ENCODE results near the gene HABP2.

Gene HABP2

GRCh38 chr10:113528876-113529275 is 24.0 kb upstream of the HABP2 start:
- DNase-seq (ENCODE audit: insufficient read length) (no peak), FAIRE-seq (no peak)
- TF ChIP-seq TAF1 (IDR thresholded peaks at IDR 0.05; ENCODE audit: borderline replicate concordance, low read depth, low read length) (no peak), POLR2A (IDR thresholded peaks at IDR 0.05; ENCODE audit: low read depth, low read length) (no peak), POLR2AphosphoS5 (IDR thresholded peaks at IDR 0.05; ENCODE audit: low read depth, low read length) (no peak)

- DNase-seq (ENCODE audit: insufficient read length): no peak
- FAIRE-seq: no peak
Observed at GRCh38 chr10:113529575-113529974, 23.3 kb upstream of the HABP2 start.

GRCh38 chr10:113530476-113530875 is 22.4 kb upstream of the HABP2 start:
- no peak for DNase-seq (ENCODE audit: insufficient read length)
- no peak for FAIRE-seq
- TF ChIP-seq POLR2A (IDR thresholded peaks at IDR 0.05; ENCODE audit: low read depth, low read length): no peak

More at GRCh38 chr10:113529575-113529974, 23.3 kb upstream of the HABP2 start:
- TF ChIP-seq POLR2A (IDR thresholded peaks at IDR 0.05; ENCODE audit: low read depth, low read length) (no peak), TAF1 (IDR thresholded peaks at IDR 0.05; ENCODE audit: borderline replicate concordance, low read depth, low read length) (no peak), POLR2AphosphoS5 (IDR thresholded peaks at IDR 0.05; ENCODE audit: low read depth, low read length) (no peak)

DNA sequence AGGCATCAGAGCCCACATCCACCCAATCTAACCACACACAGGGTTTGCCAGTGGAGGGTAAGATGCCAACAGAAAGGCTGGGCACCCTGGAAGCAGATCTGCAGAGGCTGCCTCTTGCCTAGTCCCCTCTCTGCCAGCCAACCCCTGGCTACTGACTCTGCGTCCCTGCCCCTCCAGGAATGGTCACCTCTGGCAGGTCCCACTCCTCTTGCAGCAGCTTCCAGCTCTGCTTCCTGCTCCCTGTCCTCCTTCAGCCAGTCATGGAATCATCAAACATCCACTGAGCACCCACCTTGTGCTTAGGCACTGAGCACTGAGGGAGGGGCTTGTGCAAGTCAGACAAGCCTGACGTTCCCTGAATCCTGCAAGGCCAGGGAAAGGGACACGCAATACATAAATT is 20.1 kb upstream of the HABP2 start:
- TF ChIP-seq TAF1 (IDR thresholded peaks at IDR 0.05; ENCODE audit: borderline replicate concordance, low read depth, low read length) (no peak), POLR2A (IDR thresholded peaks at IDR 0.05; ENCODE audit: low read depth, low read length) (no peak), POLR2AphosphoS5 (IDR thresholded peaks at IDR 0.05; ENCODE audit: low read depth, low read length) (no peak)
- FAIRE-seq (no peak), DNase-seq (ENCODE audit: insufficient read length) (no peak)

DNA sequence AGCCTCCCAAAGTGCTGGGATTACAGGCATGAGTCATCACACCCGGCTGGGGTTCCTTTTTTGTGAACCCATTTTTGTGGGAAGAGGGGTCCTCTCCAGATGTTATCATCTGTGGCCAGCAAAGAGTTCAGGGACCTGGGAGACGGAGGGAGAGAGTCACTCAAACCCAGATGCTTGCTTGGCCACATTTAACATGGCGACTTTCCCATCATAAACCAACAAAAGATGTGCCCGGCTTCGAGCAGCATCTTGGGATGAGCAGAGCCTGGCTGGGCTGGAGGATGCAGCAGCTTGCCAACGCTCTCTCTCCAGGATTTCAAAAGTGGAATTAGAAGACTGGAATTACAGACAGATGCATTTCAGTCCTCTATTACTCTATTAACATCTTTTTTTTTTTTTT is 19.1 kb upstream of the HABP2 start:
- TF ChIP-seq POLR2A (IDR thresholded peaks at IDR 0.05; ENCODE audit: low read depth, low read length) (no peak), TAF1 (IDR thresholded peaks at IDR 0.05; ENCODE audit: borderline replicate concordance, low read depth, low read length) (no peak), POLR2AphosphoS5 (IDR thresholded peaks at IDR 0.05; ENCODE audit: low read depth, low read length) (no peak)
- DNase-seq (ENCODE audit: insufficient read length): no peak
- no peak for FAIRE-seq

DNA sequence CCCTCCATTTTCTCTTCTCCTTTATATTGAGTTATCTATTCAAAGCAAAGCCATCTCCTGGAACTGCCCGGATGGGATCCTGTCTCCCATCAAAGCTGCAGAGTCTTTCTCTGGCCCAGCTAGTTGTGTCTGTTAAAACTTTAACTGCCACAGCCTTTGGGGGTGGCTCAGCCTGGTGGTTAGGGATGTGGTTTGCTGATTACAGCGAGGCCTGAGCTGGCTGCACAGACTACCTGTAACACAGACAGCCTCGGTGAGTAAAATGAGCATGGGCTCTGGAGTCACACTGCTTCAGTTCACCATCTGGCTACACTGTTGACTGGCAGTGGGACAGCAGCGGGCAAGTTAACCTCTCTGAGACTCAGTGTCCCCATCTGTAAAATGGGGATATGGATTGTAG is 18.4 kb upstream of the HABP2 start:
- TF ChIP-seq TAF1 (IDR thresholded peaks at IDR 0.05; ENCODE audit: borderline replicate concordance, low read depth, low read length) (no peak), POLR2A (IDR thresholded peaks at IDR 0.05; ENCODE audit: low read depth, low read length) (no peak)
- FAIRE-seq (no peak), DNase-seq (ENCODE audit: insufficient read length) (no peak)

GRCh38 chr10:113537672-113538071 is 15.2 kb upstream of the HABP2 start:
- no peak for FAIRE-seq
- no peak for TF ChIP-seq POLR2AphosphoS5 (IDR thresholded peaks at IDR 0.05; ENCODE audit: low read depth, low read length)
- no peak for TF ChIP-seq POLR2A (IDR thresholded peaks at IDR 0.05; ENCODE audit: low read depth, low read length)
- TF ChIP-seq TAF1 (IDR thresholded peaks at IDR 0.05; ENCODE audit: borderline replicate concordance, low read depth, low read length): no peak
- no peak for DNase-seq (ENCODE audit: insufficient read length)

- FAIRE-seq (no peak), DNase-seq (ENCODE audit: insufficient read length) (no peak)
Observed at GRCh38 chr10:113538151-113538550, 14.7 kb upstream of the HABP2 start.

GRCh38 chr10:113539789-113540188 is 13.1 kb upstream of the HABP2 start:
- DNase-seq (ENCODE audit: insufficient read length): no peak
- TF ChIP-seq TAF1 (IDR thresholded peaks at IDR 0.05; ENCODE audit: borderline replicate concordance, low read depth, low read length): no peak
- no peak for TF ChIP-seq POLR2AphosphoS5 (IDR thresholded peaks at IDR 0.05; ENCODE audit: low read depth, low read length)
- TF ChIP-seq POLR2A (IDR thresholded peaks at IDR 0.05; ENCODE audit: low read depth, low read length): no peak
- no peak for FAIRE-seq

More at GRCh38 chr10:113538151-113538550, 14.7 kb upstream of the HABP2 start:
- no peak for TF ChIP-seq POLR2AphosphoS5 (IDR thresholded peaks at IDR 0.05; ENCODE audit: low read depth, low read length)

DNA sequence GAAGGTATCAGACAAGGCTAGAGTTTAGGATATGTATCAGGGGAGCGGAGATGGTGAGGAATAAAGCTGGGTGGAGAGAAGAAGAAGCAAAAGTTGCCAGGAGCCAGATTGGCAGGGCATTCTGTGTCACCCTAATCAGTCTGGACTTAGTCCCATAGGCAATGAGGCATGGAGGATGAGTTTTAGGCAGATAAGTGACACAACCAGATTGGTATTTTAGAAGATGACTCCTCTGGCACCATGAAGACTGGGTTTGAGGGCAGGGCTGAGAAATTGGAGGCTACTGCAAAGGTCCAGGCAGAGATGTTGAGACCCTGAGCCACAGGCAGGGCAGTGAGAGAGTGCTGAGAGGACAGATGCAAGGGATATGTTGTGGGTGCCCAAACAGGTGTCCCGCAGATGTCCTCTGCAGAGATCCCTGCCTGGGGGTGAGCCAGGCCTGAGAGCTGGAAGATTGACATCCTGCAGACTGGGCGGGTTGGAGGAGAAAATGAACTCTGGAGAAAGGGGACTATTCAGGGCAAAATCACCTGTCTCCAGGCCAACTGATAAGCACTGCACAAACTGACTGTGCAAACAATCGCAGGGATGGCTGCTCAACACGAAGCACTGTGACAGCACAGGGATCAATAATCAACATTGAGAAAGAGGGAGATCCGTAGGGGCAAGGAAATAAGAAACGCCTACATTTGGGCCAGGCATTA is 11.9 kb upstream of the HABP2 start:
- DNase-seq (ENCODE audit: insufficient read length): no peak
- TF ChIP-seq TAF1 (IDR thresholded peaks at IDR 0.05; ENCODE audit: borderline replicate concordance, low read depth, low read length) (no peak), POLR2A (IDR thresholded peaks at IDR 0.05; ENCODE audit: low read depth, low read length) (no peak), POLR2AphosphoS5 (IDR thresholded peaks at IDR 0.05; ENCODE audit: low read depth, low read length) (no peak)
- no peak for FAIRE-seq

DNA sequence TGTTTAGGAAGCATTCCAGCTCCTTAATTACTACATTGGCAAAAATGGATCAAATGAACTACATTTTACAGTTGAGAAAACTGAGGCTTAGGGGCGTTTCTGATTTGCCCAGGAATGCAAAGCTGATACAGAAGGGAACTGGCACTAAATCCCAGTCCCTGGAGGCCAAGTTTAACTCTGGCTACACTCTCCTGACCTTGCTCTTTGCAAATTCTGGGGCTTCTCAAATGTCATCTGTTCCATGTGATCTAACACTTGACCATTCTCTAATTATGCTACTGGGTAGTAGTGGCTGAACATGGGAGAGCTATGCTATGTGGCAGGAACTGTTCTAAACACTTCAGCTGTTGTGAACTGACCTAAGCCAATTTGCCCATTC is 11.3 kb upstream of the HABP2 start:
- no peak for TF ChIP-seq POLR2A (IDR thresholded peaks at IDR 0.05; ENCODE audit: low read depth, low read length)
- TF ChIP-seq POLR2AphosphoS5 (IDR thresholded peaks at IDR 0.05; ENCODE audit: low read depth, low read length): no peak
- TF ChIP-seq TAF1 (IDR thresholded peaks at IDR 0.05; ENCODE audit: borderline replicate concordance, low read depth, low read length): no peak
- no peak for FAIRE-seq

GRCh38 chr10:113543107-113543955 is 9.5 kb upstream of the HABP2 start:
- FAIRE-seq (no peak), DNase-seq (ENCODE audit: insufficient read length) (no peak)
- TF ChIP-seq POLR2A (IDR thresholded peaks at IDR 0.05; ENCODE audit: low read depth, low read length) (no peak), POLR2AphosphoS5 (IDR thresholded peaks at IDR 0.05; ENCODE audit: low read depth, low read length) (no peak), TAF1 (IDR thresholded peaks at IDR 0.05; ENCODE audit: borderline replicate concordance, low read depth, low read length) (no peak)

More for the DNA sequence above, 11.3 kb upstream of the HABP2 start:
- no peak for DNase-seq (ENCODE audit: insufficient read length)
